Chondrocyte (in vitro differentiated cells): ENCODE data around the gene UBTD1. TPM values are rescaled to one million over a fixed set of nuclear protein-coding genes. Genes with fewer than 3 reads are reported as not detected.

Source experiments
- DNase-seq: peaks from one replicate; pipeline ENCODE4 v3.0.0; 2021; ENCODE audit warnings: mixed read lengths, low spot score
- H3K27ac Mint-ChIP-seq: one replicate; pipeline ENCODE4 v1.8.0; 2021; ENCODE audit warnings: mild to moderate bottlenecking, moderate library complexity, mixed read lengths; ENCODE audit not compliant: unreplicated experiment
- H3K27me3 Mint-ChIP-seq: 2 replicates; pipeline ENCODE4 v1.8.0; 2021; ENCODE audit warnings: low read depth, mixed read lengths
- H3K36me3 Mint-ChIP-seq: 2 replicates; pipeline ENCODE4 v1.8.0; 2021; ENCODE audit warnings: low read depth, mixed read lengths
- H3K4me1 Mint-ChIP-seq: 2 replicates; pipeline ENCODE4 v1.8.0; 2021; ENCODE audit warnings: low read depth, mild to moderate bottlenecking, mixed read lengths
- H3K4me3 Mint-ChIP-seq: one replicate; pipeline ENCODE4 v1.8.0; 2021; ENCODE audit warnings: mild to moderate bottlenecking, moderate library complexity, mixed read lengths; ENCODE audit not compliant: unreplicated experiment
- H3K9me3 Mint-ChIP-seq: 2 replicates; pipeline ENCODE4 v1.8.0; 2021; ENCODE audit warnings: low read depth, mixed read lengths
- CTCF ChIP-seq: fragments of 200-600 bp; sonication (generic); IDR thresholded peaks from 2 replicates; pipeline ENCODE4 v1.5.0; 2021; ENCODE audit warnings: antibody characterized with exemption, mild to moderate bottlenecking, moderate library complexity
- total RNA-seq: library from RNA; stranded (reverse); gene quantifications from 3 replicates; pipeline ENCODE4 v1.2.1, GENCODE V29; 2021

The UBTD1 gene
- total RNA-seq, 1 donor from 2014 or later: 38.2 TPM

GRCh38 chr10:97539523-97540200 lies 40.9 kb downstream of the UBTD1 start:
- Mint-ChIP-seq H3K36me3 (no peaks in the 10 kb centered on the region), H3K9me3 (no peaks in the 10 kb centered on the region), H3K27me3 (no peaks in the 10 kb centered on the region), H3K4me3 (peak overlapping the region; percentile 23), H3K27ac (peak overlapping the region; percentile 99), H3K4me1 (peaks cover 64% of the 10 kb centered on the region)
- TF ChIP-seq CTCF: peak; percentile 77
- DNase-seq: peak; percentile 85

DNA sequence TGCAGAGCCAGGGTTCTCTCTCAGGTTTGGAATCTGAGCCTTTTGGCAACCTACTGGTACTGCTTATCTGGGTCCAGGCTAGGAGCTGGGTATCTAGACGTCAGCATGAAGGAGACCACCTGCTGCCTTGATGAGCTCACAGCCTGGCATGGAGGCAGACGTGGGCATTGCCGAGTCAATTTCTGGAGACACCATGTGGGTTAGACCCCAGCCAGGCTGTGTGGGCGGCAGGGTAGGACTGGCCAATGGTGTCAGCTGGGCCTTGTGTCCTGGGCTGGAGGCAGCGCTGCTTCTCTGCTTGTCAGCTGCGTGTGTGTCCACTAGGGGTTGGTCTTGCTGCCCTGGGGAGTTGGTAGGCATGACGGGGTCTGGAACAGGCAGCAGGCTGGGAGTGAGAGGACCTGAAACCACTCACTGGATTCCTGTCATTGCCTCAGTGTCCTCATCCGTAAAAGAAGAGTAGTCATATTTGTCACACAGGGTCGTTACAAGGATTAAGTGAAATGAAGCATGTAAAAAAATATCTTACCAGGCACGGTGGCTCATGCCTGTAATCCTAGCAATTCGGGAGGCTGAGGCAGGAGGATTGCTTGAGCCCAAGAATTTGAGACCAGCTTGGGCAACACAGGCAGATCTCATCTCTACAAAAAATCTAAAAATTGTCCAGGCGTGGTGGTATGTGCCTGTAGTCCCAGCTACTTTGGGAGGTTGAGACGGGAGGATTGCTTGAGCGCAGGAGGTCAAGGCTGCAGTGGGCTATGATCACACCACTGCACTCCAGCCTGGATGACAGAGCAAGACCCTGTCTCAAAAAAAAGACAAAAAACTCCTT lies 42.2 kb downstream of the UBTD1 start:
- no peaks in the 10 kb centered on the region for H3K27me3 Mint-ChIP-seq
- peak; percentile 78 for DNase-seq
- TF ChIP-seq CTCF: no peak
- no peak overlapping the region for H3K4me3 Mint-ChIP-seq
- H3K27ac Mint-ChIP-seq: peak overlapping the region; percentile 99
- no peaks in the 10 kb centered on the region for H3K36me3 Mint-ChIP-seq
- no peaks in the 10 kb centered on the region for H3K9me3 Mint-ChIP-seq
- peaks cover 67% of the 10 kb centered on the region for H3K4me1 Mint-ChIP-seq

DNA sequence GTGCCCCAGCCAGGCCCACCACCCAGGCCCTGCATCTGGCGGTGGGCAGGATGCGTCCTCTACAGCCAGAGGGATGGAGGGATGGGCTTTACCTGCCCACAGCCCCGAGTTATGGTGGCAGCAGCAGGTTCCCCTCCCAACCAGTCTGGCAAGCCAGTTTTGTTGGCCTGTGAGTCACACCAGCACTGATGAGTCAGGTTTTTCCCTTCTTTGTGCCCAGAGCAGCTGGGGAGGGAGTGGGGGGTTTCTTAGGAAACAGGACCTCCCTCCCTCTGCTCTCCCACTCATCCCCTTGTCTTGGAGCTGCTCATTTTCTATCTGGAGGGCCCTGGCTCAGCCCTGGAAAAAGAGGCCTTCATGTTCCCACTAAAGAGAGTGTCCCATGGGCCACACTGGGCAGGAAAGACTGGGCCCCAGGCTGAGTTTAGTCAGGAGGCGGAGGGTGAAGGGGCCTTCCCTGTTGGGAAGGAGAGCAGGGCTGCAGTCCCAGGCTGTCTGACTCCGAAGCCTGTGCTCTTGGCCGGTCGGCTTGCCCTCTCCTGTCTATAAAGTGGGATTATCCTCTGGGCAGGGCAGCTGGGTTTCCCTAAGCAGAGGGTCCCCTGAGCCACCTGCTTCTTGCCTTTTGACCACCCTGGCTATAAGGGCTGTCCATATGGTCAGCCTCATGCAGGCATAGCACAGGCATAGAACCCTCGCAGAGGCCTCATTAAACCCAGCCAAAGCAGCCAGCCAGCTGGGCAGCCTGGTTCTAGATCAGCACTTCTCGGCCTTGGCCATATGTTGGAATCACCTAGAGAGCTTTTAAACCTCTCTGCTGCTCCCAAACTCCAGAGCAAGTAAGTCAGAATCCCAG lies 43.7 kb downstream of the UBTD1 start:
- Mint-ChIP-seq H3K36me3 (no peaks in the 10 kb centered on the region), H3K27ac (peak overlapping the region; percentile 99), H3K9me3 (no peaks in the 10 kb centered on the region), H3K27me3 (no peaks in the 10 kb centered on the region), H3K4me1 (peaks cover 77% of the 10 kb centered on the region), H3K4me3 (peak overlapping the region; percentile 38)
- DNase-seq: peak; percentile 81
- no peak for TF ChIP-seq CTCF

- Mint-ChIP-seq H3K36me3 (no peaks in the 10 kb centered on the region), H3K27me3 (no peaks in the 10 kb centered on the region), H3K4me1 (peaks cover 78% of the 10 kb centered on the region), H3K4me3 (peak overlapping the region; percentile 10), H3K9me3 (no peaks in the 10 kb centered on the region), H3K27ac (peak overlapping the region; percentile 99)
- peak; percentile 92 for DNase-seq
- no peak for TF ChIP-seq CTCF
These were observed 44.4 kb downstream of the UBTD1 start for GRCh38 chr10:97543025-97543546.
